ENCODE data around the gene FHOD3. TPM values are rescaled to one million over a fixed set of nuclear protein-coding genes. Genes with fewer than 3 reads are reported as not detected.
A peak's percentile ranks its signal among the peaks of the same experiment; 100 is the strongest.

The FHOD3 gene
- total RNA-seq, 1 experiment from 2014 or later, result 0.34 TPM

GRCh38 chr18:36613069-36613468 lies 315.6 kb downstream of the FHOD3 start:
- intact Hi-C loops (cut with micrococcal nuclease; ENCODE audit: unreplicated experiment), result loop anchor here (10.0 kb wide), 1 partner anchor 58 kb away; no protein-coding TSS in a partner anchor
- Histone ChIP-seq H3K4me1 (ENCODE audit: insufficient read depth, low read length, poor library complexity, severe bottlenecking) (no peaks in the 10 kb centered on the region), H3K9me3 (ENCODE audit: low read depth, low read length, poor library complexity, severe bottlenecking) (no peaks in the 10 kb centered on the region), H3K36me3 (ENCODE audit: insufficient read depth, low read length, poor library complexity, severe bottlenecking) (no peaks in the 10 kb centered on the region), H3K27ac (ENCODE audit: low read depth, low read length, poor library complexity, severe bottlenecking) (no peak overlapping the region), H3K4me3 (ENCODE audit: low read depth, low read length, poor library complexity, severe bottlenecking) (no peak overlapping the region), H3K27me3 (replicated peaks; ENCODE audit: insufficient read depth, low read depth, low read length, poor library complexity) (no peaks in the 10 kb centered on the region)
- ChIA-PET CTCF (no interaction called here), POLR2A (ENCODE audit: low non-redundant PET) (no interaction called here)
- TF ChIP-seq EZH2 (IDR thresholded peaks at IDR 0.05; ENCODE audit: borderline replicate concordance, low read depth, low read length, poor library complexity, severe bottlenecking) (no peak), CTCF (conservative IDR thresholded peaks at IDR 0.05; ENCODE audit: low read depth, low read length) (no peak)
- no peak for DNase-seq (ENCODE audit: low spot score)
- no TSS peak for BruUV-seq (replicated peaks)

- no peak for DNase-seq (ENCODE audit: low spot score)
- BruUV-seq (replicated peaks), result no TSS peak
- POLR2A ChIA-PET (ENCODE audit: low non-redundant PET), result no interaction called here
- Histone ChIP-seq H3K27ac (ENCODE audit: low read depth, low read length, poor library complexity, severe bottlenecking) (no peak overlapping the region), H3K27me3 (replicated peaks; ENCODE audit: insufficient read depth, low read depth, low read length, poor library complexity) (no peaks in the 10 kb centered on the region), H3K9me3 (ENCODE audit: low read depth, low read length, poor library complexity, severe bottlenecking) (no peaks in the 10 kb centered on the region), H3K36me3 (ENCODE audit: insufficient read depth, low read length, poor library complexity, severe bottlenecking) (no peaks in the 10 kb centered on the region), H3K4me3 (ENCODE audit: low read depth, low read length, poor library complexity, severe bottlenecking) (no peak overlapping the region), H3K4me1 (ENCODE audit: insufficient read depth, low read length, poor library complexity, severe bottlenecking) (no peaks in the 10 kb centered on the region)
- intact Hi-C loops (cut with micrococcal nuclease; ENCODE audit: unreplicated experiment), result loop anchor here (10.0 kb wide), 1 partner anchor 59 kb away; no protein-coding TSS in a partner anchor
- no peak for TF ChIP-seq CTCF (conservative IDR thresholded peaks at IDR 0.05; ENCODE audit: low read depth, low read length)
- CTCF ChIA-PET, result no interaction called here
Measured at GRCh38 chr18:36613810-36614209, 316.3 kb downstream of the FHOD3 start.

GRCh38 chr18:36620788-36621187 lies 323.3 kb downstream of the FHOD3 start:
- BruUV-seq (replicated peaks), result no TSS peak
- H3K9me3 ChIP-seq (ENCODE audit: low read depth, low read length, poor library complexity, severe bottlenecking), result no peaks in the 10 kb centered on the region
- peak; percentile 10 for DNase-seq (ENCODE audit: low spot score)
- H3K36me3 ChIP-seq (ENCODE audit: insufficient read depth, low read length, poor library complexity, severe bottlenecking), result no peaks in the 10 kb centered on the region
- no peak overlapping the region for H3K4me3 ChIP-seq (ENCODE audit: low read depth, low read length, poor library complexity, severe bottlenecking)
- H3K4me1 ChIP-seq (ENCODE audit: insufficient read depth, low read length, poor library complexity, severe bottlenecking), result no peaks in the 10 kb centered on the region
- no peaks in the 10 kb centered on the region for H3K27me3 ChIP-seq (replicated peaks; ENCODE audit: insufficient read depth, low read depth, low read length, poor library complexity)
- intact Hi-C loops (cut with micrococcal nuclease; ENCODE audit: unreplicated experiment), result no loop called here
- H3K27ac ChIP-seq (ENCODE audit: low read depth, low read length, poor library complexity, severe bottlenecking), result no peak overlapping the region
- TF ChIP-seq EZH2 (IDR thresholded peaks at IDR 0.05; ENCODE audit: borderline replicate concordance, low read depth, low read length, poor library complexity, severe bottlenecking) (no peak), CTCF (conservative IDR thresholded peaks at IDR 0.05; ENCODE audit: low read depth, low read length) (peak; percentile 19; the same call in 1 of the 2 replicates)
- ChIA-PET CTCF (no interaction called here), POLR2A (ENCODE audit: low non-redundant PET) (no interaction called here)

Measured in A673 (cell line).